Mesenteric fat pad (tissue), 1 donor: Measurements from ENCODE around the gene ZBP1. TPM values are rescaled to one million over a fixed set of nuclear protein-coding genes. Genes with fewer than 3 reads are reported as not detected.

ENCODE experiments used
- DNase-seq: peaks from one replicate; pipeline ENCODE4 v3.0.0-alpha.2; 2020; ENCODE audit warnings: low spot score
- total RNA-seq: library from RNA; stranded (reverse); fragmentation: NEBNext Ultra II Directional; extraction: Animal tissue kit (Norgen Biotek cat#: 25700); gene quantifications from one replicate; pipeline ENCODE4 v1.2.1, GENCODE V29; 2021
- donor health status: DM: yes; HTN: yes; CAD: no.

The ZBP1 gene
- total RNA-seq, 1 donor from 2014 or later: 0.26 TPM

DNA sequence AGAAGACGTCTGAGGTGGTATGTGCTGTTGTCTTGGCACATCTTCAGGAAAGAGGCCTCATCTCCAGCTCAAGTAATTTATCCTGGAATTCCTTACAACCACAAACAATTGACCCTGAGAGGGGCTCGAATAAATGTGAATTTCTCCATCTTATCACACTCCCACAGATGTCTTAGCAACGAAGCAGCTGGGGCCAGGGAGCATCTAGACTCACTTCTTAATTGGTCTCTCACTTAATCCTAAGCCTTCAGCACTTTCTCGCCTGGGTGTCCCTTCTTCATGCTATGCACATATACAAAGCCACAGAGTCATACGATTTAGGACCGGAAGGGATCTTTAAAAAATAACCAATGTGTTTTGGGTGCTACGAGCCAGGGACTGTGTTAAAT, 32.2 kb downstream of the ZBP1 start:
- DNase-seq: no peak

- DNase-seq: no peak
Measured at GRCh38 chr20:57587278-57587988, 32.8 kb downstream of the ZBP1 start.

DNA sequence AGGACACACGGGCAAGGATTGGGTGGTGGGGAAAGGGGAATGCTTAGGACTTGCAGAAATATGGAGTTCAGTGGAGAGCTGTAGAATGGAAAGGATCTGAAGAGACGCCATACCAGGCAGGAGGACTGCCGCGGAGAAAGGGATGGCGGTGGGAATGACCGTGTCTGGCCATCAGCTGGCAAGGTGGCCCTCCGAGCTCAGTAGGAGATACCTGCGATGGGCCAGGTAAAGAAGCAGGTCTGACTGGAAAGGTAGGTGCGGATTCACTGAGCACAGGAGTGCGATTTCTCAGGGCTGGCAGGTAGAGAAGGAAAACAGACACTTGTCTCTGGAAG, 33.3 kb downstream of the ZBP1 start:
- DNase-seq: no peak

DNA sequence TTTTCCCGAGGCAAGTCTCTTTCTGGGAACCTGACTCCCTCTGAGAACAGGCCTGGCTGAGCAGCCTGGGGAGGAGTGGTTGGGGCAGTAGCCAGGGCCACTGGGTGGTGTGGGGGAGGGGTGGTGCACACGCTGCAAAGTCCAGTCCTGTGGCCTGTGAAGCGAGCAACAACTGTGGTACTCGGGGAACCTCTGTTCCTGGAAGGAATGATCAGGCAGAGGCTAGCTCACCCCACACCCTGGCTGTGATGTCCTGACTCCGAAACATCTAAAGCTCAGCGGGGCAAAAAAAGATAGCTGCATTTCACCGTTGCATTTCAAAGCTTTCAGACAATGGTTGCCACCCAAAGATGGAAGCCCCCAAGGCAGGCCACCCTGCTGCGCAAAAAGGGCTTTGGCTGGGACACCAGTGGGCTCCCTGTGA, 33.8 kb downstream of the ZBP1 start:
- no peak for DNase-seq

- DNase-seq: no peak
Measured at GRCh38 chr20:57585466-57586213, 34.6 kb downstream of the ZBP1 start.

- DNase-seq: no peak
Measured at GRCh38 chr20:57584768-57585461, 35.3 kb downstream of the ZBP1 start.

GRCh38 chr20:57583289-57584257, 36.7 kb downstream of the ZBP1 start:
- DNase-seq: no peak

GRCh38 chr20:57582432-57583288, 37.6 kb downstream of the ZBP1 start:
- no peak for DNase-seq

GRCh38 chr20:57582029-57582378, 38.2 kb downstream of the ZBP1 start:
- DNase-seq: no peak

- no peak for DNase-seq
Measured at GRCh38 chr20:57581202-57582028, 38.8 kb downstream of the ZBP1 start.

DNA sequence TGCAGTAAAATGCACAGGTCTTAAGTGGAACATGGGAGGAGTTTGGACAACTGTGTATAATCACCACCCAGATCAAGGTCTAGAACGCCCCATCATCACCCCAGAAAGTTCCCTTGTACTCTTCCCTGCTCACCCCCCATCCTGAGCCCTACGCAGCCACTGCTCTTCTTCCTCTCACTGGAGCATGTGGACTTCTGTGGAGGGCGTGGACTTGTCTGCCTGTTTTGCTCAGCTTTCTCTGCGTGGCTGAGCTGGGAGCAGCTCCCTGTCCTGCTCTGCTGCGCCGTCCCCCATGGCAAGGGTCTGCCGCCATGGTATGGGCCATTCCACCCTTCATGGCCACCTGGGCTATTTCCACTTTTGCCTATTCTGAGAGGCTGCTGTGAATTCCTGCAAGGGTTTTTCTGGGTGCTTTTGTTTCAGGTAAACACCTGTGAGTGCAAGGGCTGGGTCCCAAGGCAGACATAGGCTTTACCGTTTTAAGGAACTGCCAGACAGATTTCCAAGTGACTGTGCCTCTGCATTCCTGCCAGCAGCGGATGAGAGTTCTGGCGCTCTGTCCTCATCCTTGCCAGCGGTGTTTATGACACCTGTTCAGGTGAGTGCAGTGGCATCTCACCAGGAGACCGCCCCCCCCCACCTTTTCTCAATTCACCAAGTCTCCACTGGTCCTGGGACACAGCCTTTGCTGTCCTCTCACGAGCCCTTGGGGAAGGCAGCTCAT, 39.6 kb downstream of the ZBP1 start:
- DNase-seq: no peak

GRCh38 chr20:57579898-57580447, 40.3 kb downstream of the ZBP1 start:
- DNase-seq: no peak

DNA sequence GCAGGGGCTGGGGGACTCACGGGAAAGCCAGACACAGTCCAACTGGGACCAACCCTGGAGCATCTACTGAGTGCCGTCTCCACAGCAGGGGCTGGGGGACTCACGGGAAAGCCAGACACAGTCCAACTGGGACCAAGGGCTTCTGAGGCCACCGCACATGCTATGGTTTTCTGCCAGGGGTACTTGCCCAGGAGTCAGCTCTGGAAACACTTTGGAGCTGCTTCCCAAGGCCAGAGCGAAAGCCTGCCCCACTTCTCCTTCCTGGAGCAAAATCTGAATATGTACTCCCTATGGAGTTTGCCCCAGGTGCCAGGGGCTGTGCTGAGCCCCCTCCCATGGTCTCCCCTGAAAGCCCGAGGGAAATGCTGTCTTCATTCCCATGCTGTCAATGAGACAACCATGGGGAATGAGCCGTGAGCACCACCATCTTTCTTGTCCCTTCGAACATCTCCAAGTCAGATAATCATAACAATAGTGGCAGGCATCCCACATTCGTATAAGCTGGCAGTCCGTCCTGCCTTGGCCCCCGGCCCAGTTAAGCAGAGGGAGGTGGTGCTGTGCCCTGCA, 40.8 kb downstream of the ZBP1 start:
- no peak for DNase-seq

DNA sequence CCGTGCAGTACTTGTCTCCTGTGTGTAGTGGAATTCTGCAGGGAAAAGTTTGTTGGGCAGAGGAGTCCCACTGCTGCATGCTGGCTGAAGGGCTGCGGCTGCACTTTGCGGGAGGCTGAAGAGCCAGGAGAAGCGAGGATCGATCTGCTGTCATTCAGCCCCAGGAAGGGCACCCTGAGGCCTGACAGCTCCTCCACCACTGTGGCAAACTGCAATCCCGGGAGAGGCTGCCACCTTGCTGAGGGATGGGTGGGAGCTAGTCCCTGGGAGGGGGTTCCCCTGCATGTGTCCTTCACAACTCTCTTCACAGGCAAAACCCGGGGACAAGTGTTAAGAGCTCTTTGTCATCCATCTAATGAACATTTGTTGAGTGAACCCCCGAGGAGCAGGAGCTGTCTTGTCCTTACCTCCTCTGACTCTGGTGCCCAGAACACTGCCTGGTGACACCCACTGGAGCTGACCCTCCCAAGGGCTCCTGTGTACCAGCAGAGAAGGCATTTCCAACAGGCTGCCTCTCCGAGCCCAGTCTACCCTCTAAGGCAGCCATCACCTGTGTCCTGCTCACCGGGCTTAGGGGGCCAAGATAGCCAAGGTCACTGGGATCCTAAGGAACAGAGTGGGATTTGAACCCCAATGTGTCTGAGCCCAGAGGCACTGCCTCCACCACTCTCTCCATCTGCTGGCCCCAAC, 41.6 kb downstream of the ZBP1 start:
- DNase-seq: no peak

GRCh38 chr20:57577679-57578475, 42.3 kb downstream of the ZBP1 start:
- no peak for DNase-seq
